Stimulated activated naive CD8-positive, alpha-beta T cell treated with anti-CD3 and anti-CD28 coated beads, Interleukin-15, Interleukin-2, amounts not matched to agents 100 U/mL and 50 U/mL, for 24 hours (primary cell): ENCODE measurements around the gene LAMC1.
A peak's percentile ranks its signal among the peaks of the same experiment; 100 is the strongest.

ENCODE experiments used
- ATAC-seq: fragments of 150-1000 bp; cut with Tn5 transposase; one replicate; pipeline ENCODE4 v1.10.0; 2021
- DNase-seq: peaks from one replicate; pipeline ENCODE4 v3.0.0; 2021

LAMC1 gene

GRCh38 chr1:183150445-183150844 is 127.2 kb downstream of the LAMC1 start:
- ATAC-seq (no peak), DNase-seq (no peak)

DNA sequence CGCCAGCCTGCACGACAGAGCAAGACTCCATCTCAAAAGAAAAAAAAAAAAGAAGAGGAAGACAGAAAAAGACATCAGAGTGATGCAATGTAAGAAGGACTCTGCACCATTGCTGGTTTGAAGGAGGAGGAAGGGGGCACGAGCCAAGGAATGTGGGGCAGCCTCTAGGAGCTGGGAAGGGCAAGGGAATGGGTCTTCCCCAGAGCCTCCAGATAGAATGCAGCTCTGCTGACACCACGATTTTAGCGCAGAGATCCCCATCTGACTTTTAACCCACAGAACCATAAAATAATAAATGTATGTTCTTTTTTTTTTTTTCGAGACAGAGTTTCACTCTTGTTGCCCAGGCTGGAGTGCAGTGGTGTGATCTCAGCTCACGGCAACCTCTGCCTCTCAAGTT is 129.0 kb downstream of the LAMC1 start:
- ATAC-seq (no peak), DNase-seq (no peak)

- ATAC-seq (no peak), DNase-seq (no peak)
Observed at GRCh38 chr1:183155939-183156338, 132.7 kb downstream of the LAMC1 start.

DNA sequence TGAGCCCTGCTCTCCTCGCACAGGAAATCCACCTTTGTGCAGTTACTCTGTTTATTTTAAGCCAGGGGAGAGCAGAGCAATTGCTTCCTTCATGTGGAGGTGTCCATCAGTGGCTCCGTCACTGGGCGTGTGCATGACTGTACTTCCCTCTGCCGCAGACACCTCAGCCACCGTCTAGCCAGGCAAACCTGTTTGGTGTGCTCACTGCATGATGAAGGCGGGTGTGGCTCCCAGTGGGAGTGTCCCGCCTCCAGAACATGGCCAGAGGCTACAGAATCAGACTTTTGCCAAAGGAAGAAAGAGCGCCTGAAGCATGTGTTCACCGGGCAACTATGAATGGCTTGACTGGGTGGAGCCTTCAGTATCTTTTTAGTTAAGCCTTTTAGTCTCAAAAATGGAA is 136.7 kb downstream of the LAMC1 start:
- DNase-seq (no peak), ATAC-seq (no peak)

DNA sequence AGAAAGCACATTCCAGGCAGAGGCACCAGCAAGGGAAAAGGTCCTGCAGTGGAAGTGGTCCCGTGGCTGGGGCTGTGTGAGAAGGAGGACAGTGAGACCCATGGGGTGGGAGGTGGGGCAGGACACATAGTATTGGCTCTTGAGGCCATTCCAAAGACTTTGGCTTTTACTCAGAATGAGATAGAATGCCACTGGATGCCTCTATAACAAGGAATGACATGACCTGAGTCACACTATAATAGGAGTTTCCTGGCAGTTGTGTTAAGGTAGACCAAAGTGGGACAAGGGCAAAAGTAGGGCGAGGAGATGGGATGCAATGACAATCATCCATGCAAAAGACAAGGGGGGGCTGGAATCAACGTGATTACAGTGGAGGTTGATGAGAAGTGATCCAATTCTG is 138.2 kb downstream of the LAMC1 start:
- ATAC-seq, result no peak
- DNase-seq, result no peak

GRCh38 chr1:183163316-183163715 is 140.1 kb downstream of the LAMC1 start:
- DNase-seq, result no peak
- no peak for ATAC-seq

DNA sequence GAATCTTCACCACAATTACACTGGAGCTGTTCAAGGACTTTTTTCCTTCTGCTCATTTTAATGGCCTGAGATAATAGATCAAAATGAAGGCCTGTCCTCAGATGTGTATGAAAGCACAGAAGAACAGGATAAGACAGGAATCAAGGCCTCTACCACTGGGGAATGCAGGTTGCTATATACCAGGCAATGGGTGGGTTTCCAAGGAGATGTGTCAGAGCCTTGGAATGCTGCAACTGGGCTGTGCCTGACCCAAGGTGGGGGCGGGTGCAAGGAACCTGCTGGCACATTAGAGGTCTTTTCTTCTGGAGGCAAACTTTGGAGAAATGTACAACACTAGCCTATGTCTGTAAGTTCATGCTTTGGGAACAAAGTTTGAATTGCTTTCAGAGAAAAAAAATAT is 141.1 kb downstream of the LAMC1 start:
- no peak for ATAC-seq

DNA sequence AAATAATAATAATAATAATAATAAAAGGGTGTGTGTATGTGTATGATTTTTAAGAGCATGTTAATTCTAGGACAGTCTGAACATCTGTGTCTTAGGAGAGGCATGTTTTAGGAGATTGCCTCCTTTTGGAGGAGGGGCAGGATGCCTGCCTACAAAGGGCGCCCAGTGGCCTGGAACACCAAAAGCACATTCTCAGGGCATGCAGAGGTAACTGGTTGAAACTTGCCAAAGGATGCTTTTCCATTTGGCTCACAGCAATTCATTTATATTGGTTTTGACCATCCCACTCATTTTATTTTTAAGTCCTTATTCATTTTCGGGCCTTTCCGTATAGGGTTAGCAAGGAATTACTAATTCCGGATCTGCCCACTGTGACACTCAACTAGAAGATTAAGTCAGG is 141.7 kb downstream of the LAMC1 start:
- DNase-seq (no peak), ATAC-seq (no peak)

More for the DNA sequence above, 141.1 kb downstream of the LAMC1 start:
- DNase-seq, result no peak

DNA sequence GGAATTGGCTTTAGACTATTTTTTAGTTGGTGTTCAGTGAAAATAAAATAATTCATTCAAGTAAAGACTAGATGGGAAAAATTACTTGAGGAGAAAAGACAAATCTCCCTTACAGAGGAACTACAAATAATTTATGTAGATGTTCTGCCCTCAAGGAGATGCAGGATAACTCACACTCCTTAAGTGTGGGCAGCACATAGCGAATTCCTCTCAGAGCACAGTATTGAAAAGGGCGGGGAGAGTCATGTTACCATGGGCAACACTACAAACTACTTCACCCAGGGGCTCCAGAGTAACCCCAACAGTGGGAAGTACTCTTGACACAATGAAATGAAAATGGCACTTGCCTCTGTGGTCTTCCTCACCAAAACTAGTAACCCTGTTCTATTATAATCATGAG is 142.2 kb downstream of the LAMC1 start:
- DNase-seq, result no peak
- ATAC-seq, result no peak

DNA sequence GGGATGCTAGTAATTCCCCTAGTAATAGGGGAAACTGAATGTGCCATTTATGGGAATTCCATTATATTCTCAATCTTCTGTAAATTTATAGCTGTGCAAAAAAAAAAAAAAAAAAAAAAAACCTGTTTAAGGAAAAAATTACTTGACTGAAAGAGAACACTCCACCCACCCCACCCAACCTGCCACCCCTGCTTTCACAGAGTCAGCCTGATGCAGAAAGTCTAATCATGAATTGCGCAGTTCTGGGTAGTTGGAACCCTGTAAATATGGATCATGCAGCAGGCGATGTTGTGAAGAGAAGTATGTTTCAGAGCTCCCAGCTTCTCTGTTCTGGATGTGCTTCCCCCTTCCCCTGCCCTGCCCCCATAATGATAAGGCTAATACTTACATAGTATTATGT is 143.2 kb downstream of the LAMC1 start:
- ATAC-seq, result no peak
- no peak for DNase-seq

DNA sequence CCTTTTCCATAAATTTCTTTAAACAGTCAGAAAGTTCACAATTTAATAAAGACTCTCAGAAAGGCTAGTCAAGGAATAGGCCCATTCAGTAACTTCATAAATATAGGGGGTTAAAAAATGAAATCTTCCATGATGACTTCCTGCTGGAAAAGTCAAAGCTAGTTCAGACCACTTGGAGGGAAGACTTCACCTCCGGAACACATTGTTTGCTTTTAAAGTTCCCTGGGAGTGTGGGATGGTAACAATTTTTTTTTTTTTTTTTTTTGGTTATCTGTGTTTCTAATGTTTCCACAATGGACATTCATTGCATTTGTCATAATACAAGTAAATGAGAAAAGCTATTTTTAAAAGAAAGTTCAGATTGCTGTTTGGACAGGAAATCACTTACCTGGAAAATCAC is 144.5 kb downstream of the LAMC1 start:
- no peak for ATAC-seq
- DNase-seq, result no peak

DNA sequence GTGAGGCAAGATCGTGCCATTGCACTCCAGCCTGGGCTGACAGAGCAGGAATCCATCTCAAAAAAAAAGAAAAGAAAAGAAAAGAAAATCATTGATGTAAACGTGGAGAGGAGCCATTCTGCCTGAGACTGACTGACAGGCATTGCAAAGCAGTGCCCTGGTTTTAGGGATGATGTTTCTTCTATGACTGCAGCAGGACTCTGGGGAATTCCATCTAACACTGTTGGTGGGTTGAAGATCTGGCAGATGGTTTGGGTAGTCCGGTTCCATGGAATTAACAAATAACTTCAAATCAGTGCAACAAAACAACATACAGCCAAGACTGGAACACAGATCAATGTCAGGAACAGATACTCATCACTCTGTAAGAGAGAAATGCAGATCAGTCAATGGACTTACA is 145.1 kb downstream of the LAMC1 start:
- ATAC-seq (no peak), DNase-seq (no peak)

DNA sequence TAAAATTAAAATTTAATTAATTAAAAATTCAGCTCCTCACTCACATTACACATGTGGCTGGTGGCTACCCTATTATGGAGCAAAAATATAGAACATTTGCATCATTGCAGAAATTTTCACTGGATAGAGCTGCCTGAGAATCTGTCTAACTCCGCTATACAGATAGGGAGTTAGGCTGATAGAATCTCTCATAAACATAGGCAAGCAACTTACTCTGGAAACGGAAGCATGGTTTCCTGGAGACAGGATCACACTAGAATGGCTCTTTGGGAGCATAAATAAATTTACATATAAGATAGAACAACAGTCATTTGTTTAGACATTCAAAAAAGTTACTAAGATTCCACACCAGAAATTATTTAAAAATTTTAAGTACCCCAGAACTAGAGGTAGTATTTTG is 150.6 kb downstream of the LAMC1 start:
- DNase-seq, result no peak
- ATAC-seq, result no peak

DNA sequence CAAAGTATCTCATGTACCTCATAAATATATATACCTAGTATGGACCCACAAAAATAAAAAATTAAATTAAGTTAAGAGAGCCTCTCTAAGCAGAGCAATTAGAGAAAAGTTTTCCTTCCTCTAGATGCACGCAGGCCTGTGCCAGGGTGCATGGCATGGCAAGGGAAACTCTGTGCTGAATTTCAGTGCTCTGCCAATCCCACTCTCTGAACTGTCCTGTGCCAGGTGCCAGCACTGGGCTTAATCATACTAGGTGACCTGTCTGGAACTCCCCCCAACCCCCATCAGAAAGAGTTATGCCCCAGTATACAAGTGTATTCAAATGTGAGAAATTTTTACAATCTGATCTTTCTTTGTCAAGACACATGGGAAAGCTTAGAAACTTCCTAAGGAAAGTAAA is 152.4 kb downstream of the LAMC1 start:
- ATAC-seq, result no peak
- DNase-seq, result no peak

- DNase-seq, result no peak
- no peak for ATAC-seq
Observed at GRCh38 chr1:183178545-183178944, 155.3 kb downstream of the LAMC1 start.

GRCh38 chr1:183179033-183179432 is 155.8 kb downstream of the LAMC1 start:
- ATAC-seq (no peak), DNase-seq (no peak)

- no peak for DNase-seq
- ATAC-seq, result no peak
Observed at GRCh38 chr1:183180218-183180617, 157.0 kb downstream of the LAMC1 start.

GRCh38 chr1:183180634-183181056 is 157.4 kb downstream of the LAMC1 start:
- peak; percentile 66 for ATAC-seq
- DNase-seq, result peak; percentile 15

DNA sequence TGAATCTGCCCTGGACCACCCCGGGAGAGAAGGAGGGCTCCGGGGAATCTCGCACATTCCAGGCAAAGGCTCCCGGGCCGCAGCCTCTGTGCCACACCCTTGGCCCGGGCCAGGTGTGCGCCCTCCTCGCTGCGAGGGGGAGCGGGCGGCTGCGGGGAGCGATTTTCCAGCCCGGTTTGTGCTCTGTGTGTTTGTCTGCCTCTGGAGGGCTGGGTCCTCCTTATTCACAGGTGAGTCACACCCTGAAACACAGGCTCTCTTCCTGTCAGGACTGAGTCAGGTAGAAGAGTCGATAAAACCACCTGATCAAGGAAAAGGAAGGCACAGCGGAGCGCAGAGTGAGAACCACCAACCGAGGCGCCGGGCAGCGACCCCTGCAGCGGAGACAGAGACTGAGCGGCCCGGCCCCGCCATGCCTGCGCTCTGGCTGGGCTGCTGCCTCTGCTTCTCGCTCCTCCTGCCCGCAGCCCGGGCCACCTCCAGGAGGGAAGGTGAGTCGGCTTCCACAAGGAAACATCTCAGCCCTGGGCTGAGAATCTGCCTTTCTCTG is 162.8 kb downstream of the LAMC1 start, which contains the start of gene LAMC2:
TSS of gene LAMC2 (plus strand) at position 324 of the 550 bp plus-strand sequence. CDS start at position 413, 89 bp downstream.
- peak; percentile 22 for DNase-seq
- peak; percentile 82 for ATAC-seq

DNA sequence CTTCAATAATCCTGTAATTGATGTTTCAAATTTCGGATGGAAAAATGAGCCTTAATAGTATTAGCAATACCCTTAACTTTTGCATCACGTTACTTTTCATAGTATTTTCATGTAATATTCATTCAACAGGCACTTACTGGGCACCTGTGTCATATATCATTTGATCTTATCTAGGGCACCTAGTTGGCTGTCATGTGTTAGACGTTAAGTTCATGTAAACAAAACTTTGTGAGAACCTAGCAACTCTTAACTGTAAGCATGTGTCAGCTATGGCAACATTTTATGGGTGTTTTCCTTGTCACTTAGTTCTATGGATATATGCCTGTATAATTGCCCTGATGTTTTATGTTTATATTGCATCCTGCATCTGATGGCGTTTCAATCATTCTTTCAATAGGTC is 163.6 kb downstream of the LAMC1 start:
- DNase-seq (no peak), ATAC-seq (no peak)

DNA sequence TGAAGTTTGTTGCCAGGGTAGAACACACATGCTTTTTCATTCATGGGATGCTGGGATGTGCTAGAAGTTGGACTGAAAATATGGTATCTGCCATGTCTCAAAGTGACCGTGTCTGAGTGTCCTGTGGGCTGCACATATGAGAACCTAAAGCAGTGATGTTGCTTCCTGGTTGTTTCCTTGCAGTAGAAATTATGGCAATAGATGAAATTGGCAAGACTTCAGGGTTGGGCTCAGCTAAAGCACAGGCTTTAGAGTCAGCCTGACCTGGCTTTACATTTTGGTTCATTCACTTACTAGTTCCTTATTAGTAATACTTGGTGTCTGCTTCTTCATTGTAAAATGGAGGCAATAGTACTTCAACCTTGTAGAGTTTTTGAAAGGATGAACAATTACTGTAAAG is 165.0 kb downstream of the LAMC1 start:
- ATAC-seq, result no peak
- no peak for DNase-seq

- DNase-seq (no peak), ATAC-seq (no peak)
Observed at GRCh38 chr1:183191833-183192232, 168.6 kb downstream of the LAMC1 start.

GRCh38 chr1:183193963-183194525 is 170.8 kb downstream of the LAMC1 start:
- DNase-seq (no peak), ATAC-seq (no peak)

DNA sequence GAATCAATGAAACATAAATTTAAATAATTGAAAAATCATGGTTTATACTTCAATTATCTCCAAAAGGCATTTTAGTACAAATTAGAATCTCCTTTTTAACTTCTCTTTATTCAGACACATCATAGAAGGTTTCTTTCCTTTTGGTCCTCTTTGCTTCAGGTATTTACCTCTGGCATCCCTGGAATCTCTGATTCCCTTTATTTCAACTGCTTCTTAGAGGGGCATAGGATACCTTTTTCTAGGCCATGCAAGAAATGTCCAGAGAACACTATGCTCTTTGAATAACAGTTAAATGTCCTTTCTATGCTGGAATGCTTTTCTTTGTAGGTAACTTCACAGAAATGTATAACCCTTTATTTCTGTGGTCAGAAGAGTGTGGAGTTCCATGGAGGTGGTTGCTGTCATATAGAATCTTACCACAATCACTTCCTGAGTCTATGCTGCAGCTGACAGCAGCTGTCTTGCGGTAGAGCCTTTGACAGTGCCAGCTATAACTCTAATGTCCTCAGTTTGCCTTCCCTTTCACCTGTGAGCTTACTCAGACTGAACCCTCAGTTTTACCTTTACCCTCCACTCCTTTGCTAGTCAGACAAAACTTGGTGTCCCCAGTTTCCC is 171.4 kb downstream of the LAMC1 start:
- ATAC-seq (peak; percentile 79), DNase-seq (no peak)
